Lower lobe of right lung (tissue), 2 donors: Measurements from ENCODE around the gene CAPS. TPM values are rescaled to one million over a fixed set of nuclear protein-coding genes. Genes with fewer than 3 reads are reported as not detected.

Source experiments
- ATAC-seq, 2 donors: fragments of 200-7000 bp; cut with Tn5 transposase; one replicate each; pipeline ENCODE4 v1.9.1; 2020 to 2022; ENCODE audit warnings: mild to moderate bottlenecking in 2 of 2, moderate library complexity in 2 of 2
- DNase-seq: peaks from one replicate; pipeline ENCODE4 v3.0.0-alpha.2; 2020
- H3K27ac ChIP-seq: fragments of 200-600 bp; one replicate; pipeline ENCODE4 v1.8.0; 2022
- H3K27me3 ChIP-seq: fragments of 200-600 bp; one replicate; pipeline ENCODE4 v1.8.0; 2022; ENCODE audit warnings: low read depth
- H3K36me3 ChIP-seq: fragments of 200-600 bp; one replicate; pipeline ENCODE4 v1.8.0; 2022; ENCODE audit warnings: mild to moderate bottlenecking
- H3K4me1 ChIP-seq: fragments of 200-600 bp; one replicate; pipeline ENCODE4 v1.8.0; 2022
- H3K4me3 ChIP-seq: fragments of 200-600 bp; one replicate; pipeline ENCODE4 v1.8.0; 2022; ENCODE audit warnings: mild to moderate bottlenecking
- H3K9me3 ChIP-seq: fragments of 200-600 bp; one replicate; pipeline ENCODE4 v1.8.0; 2022
- CTCF ChIP-seq: fragments of 200-600 bp; IDR thresholded peaks from one replicate; pipeline ENCODE4 v1.8.0; 2022; ENCODE audit warnings: antibody characterized with exemption, mild to moderate bottlenecking
- intact Hi-C: fragments of 100-400 bp; cut with DNase I; formaldehyde crosslinking; loops from one replicate; pipeline ENCODE4 v1.11.0; 2022
- total RNA-seq: library from RNA; stranded (reverse); fragmentation: NEBNext Ultra II Directional; extraction: Animal tissue kit (Norgen Biotek cat#: 25700); gene quantifications from one replicate; pipeline ENCODE4 v1.2.1, GENCODE V29; 2021
- donor health status: DM: no; HTN: yes; CAD: no; lungs with severe emphysema.

The CAPS gene
- total RNA-seq, 1 donor from 2014 or later, result 76.7 TPM

- DNase-seq (no peak), ATAC-seq (no peak)
- TF ChIP-seq CTCF, result no peak
- Histone ChIP-seq H3K27ac (no peak overlapping the region), H3K36me3 (peaks cover 24% of the 10 kb centered on the region), H3K9me3 (no peaks in the 10 kb centered on the region), H3K4me3 (no peak overlapping the region), H3K27me3 (peaks cover 14% of the 10 kb centered on the region), H3K4me1 (no peaks in the 10 kb centered on the region)
- intact Hi-C loops, result no loop called here
Observed at GRCh38 chr19:5893907-5894703, 19.9 kb upstream of the CAPS start.

- TF ChIP-seq CTCF, result no peak
Observed at GRCh38 chr19:5894704-5895349, 19.2 kb upstream of the CAPS start.

GRCh38 chr19:5895409-5895808 is 18.6 kb upstream of the CAPS start:
- TF ChIP-seq CTCF, result no peak
- no peak overlapping the region for H3K4me3 ChIP-seq
- no peaks in the 10 kb centered on the region for H3K4me1 ChIP-seq
- H3K27me3 ChIP-seq, result peaks cover 14% of the 10 kb centered on the region
- no peak overlapping the region for H3K27ac ChIP-seq
- peaks cover 32% of the 10 kb centered on the region for H3K36me3 ChIP-seq
- no peaks in the 10 kb centered on the region for H3K9me3 ChIP-seq
- intact Hi-C loops, result no loop called here
- DNase-seq (no peak), ATAC-seq (no peak)

More at GRCh38 chr19:5894704-5895349, 19.2 kb upstream of the CAPS start:
- peaks cover 14% of the 10 kb centered on the region for H3K27me3 ChIP-seq
- H3K4me3 ChIP-seq, result no peak overlapping the region
- no peak for DNase-seq
- peaks cover 26% of the 10 kb centered on the region for H3K36me3 ChIP-seq
- H3K9me3 ChIP-seq, result no peaks in the 10 kb centered on the region
- no peaks in the 10 kb centered on the region for H3K4me1 ChIP-seq
- no peak for ATAC-seq
- H3K27ac ChIP-seq, result no peak overlapping the region
- intact Hi-C loops, result no loop called here

GRCh38 chr19:5895890-5896289 is 18.2 kb upstream of the CAPS start:
- no peak for TF ChIP-seq CTCF
- no peak overlapping the region for H3K27ac ChIP-seq
- peaks cover 35% of the 10 kb centered on the region for H3K36me3 ChIP-seq
- ATAC-seq (no peak), DNase-seq (no peak)
- no peaks in the 10 kb centered on the region for H3K4me1 ChIP-seq
- no peaks in the 10 kb centered on the region for H3K9me3 ChIP-seq
- intact Hi-C loops, result no loop called here
- peaks cover 14% of the 10 kb centered on the region for H3K27me3 ChIP-seq
- no peak overlapping the region for H3K4me3 ChIP-seq

GRCh38 chr19:5896365-5897076 is 17.5 kb upstream of the CAPS start:
- H3K4me1 ChIP-seq, result no peaks in the 10 kb centered on the region
- intact Hi-C loops, result no loop called here
- ATAC-seq (no peak), DNase-seq (no peak)
- peaks cover 10% of the 10 kb centered on the region for H3K27me3 ChIP-seq
- H3K36me3 ChIP-seq, result peaks cover 40% of the 10 kb centered on the region
- TF ChIP-seq CTCF, result no peak
- H3K9me3 ChIP-seq, result no peaks in the 10 kb centered on the region
- no peak overlapping the region for H3K27ac ChIP-seq
- no peak overlapping the region for H3K4me3 ChIP-seq
